ENCODE results near the gene PTPRG. TPM values are rescaled to one million over a fixed set of nuclear protein-coding genes. Genes with fewer than 3 reads are reported as not detected.

Gene PTPRG
- total RNA-seq, 6 experiments from 2014 or later, result 11.7 to 27.8 (median 14.7) TPM

DNA sequence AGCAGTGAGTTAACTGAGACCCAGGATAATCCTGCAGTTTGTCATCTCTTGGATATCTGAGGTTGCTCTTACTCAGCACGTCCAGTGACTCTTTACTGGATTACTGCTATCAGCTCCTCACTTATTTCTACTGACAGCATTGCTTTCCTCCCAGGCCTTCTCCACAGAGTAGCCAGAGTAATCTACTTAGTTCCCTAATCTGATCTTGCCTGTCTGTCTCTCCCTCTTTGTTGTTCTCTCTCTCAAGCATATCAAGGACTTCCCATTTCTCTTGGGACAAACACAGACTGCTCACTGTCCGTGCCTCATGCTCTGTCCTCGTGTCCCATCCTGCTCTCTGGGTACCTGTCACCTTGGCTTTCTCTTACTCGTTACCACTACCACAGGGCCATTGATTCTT is 435.7 kb downstream of the PTPRG start:
- H3K4me3 ChIP-seq, result no peak overlapping the region
- ATAC-seq (no peak), DNase-seq (no peak)
- WGBS (ENCODE audit: insufficient coverage, low coverage, low lambda C conversion rate, missing lambda C conversion rate), result 80% methylated on average over 4 of the region's 4 CpGs
- H3K27ac ChIP-seq, result no peak overlapping the region
- H3K9me3 ChIP-seq, result no peaks in the 10 kb centered on the region
- H3K4me1 ChIP-seq, result no peaks in the 10 kb centered on the region
- intact Hi-C loops (cut with DNase I), result no loop called here
- no peaks in the 10 kb centered on the region for H3K36me3 ChIP-seq
- TF ChIP-seq POLR2A (IDR thresholded peaks at IDR 0.05), result no peak
- TF ChIP-seq CTCF (IDR thresholded peaks at IDR 0.05), result no peak
- H3K27me3 ChIP-seq, result no peaks in the 10 kb centered on the region

- Histone ChIP-seq H3K4me1 (no peaks in the 10 kb centered on the region), H3K27ac (no peak overlapping the region), H3K36me3 (no peaks in the 10 kb centered on the region), H3K27me3 (no peaks in the 10 kb centered on the region), H3K4me3 (no peak overlapping the region), H3K9me3 (no peaks in the 10 kb centered on the region)
- no peak for DNase-seq
- no peak for TF ChIP-seq CTCF (IDR thresholded peaks at IDR 0.05)
- no peak for TF ChIP-seq POLR2A (IDR thresholded peaks at IDR 0.05)
- ATAC-seq, result no peak
- intact Hi-C loops (cut with DNase I), result no loop called here
- WGBS (ENCODE audit: insufficient coverage, low coverage, low lambda C conversion rate, missing lambda C conversion rate), result 86% methylated on average over 1 of the region's 1 CpG
These were observed 442.5 kb downstream of the PTPRG start for GRCh38 chr3:62003835-62004234.

GRCh38 chr3:62007036-62007435 is 445.7 kb downstream of the PTPRG start:
- intact Hi-C loops (cut with DNase I), result no loop called here
- TF ChIP-seq CTCF (IDR thresholded peaks at IDR 0.05) (no peak), POLR2A (IDR thresholded peaks at IDR 0.05) (no peak)
- Histone ChIP-seq H3K36me3 (no peaks in the 10 kb centered on the region), H3K9me3 (no peaks in the 10 kb centered on the region), H3K27ac (no peak overlapping the region), H3K27me3 (no peaks in the 10 kb centered on the region), H3K4me1 (no peaks in the 10 kb centered on the region), H3K4me3 (no peak overlapping the region)
- DNase-seq (no peak), ATAC-seq (no peak)
- WGBS (ENCODE audit: insufficient coverage, low coverage, low lambda C conversion rate, missing lambda C conversion rate), result 54% methylated on average over 3 of the region's 3 CpGs

DNA sequence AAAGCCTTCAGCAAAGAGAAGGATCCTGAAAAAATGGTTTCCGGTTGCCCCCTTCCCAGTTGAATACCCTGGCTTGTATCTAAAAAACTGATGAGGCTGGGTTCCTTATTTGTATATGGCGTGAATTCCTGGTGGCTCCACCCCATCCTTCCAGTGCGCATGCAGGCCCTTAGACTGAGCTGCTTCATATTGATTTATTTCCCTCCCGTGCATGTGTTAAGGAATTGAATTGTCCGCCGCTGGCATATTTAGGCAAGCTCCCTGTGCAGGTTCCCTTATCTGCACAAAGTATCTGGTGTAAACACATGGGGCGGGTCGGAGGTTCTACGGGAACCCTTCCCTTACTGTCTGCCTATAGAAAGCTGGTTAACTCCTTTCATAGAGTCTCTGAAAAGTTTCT is 449.6 kb downstream of the PTPRG start:
- Histone ChIP-seq H3K4me3 (no peak overlapping the region), H3K9me3 (no peaks in the 10 kb centered on the region), H3K36me3 (no peaks in the 10 kb centered on the region), H3K4me1 (no peaks in the 10 kb centered on the region), H3K27ac (no peak overlapping the region), H3K27me3 (no peaks in the 10 kb centered on the region)
- TF ChIP-seq CTCF (IDR thresholded peaks at IDR 0.05), result no peak
- TF ChIP-seq POLR2A (IDR thresholded peaks at IDR 0.05), result no peak
- no peak for ATAC-seq
- WGBS (ENCODE audit: insufficient coverage, low coverage, low lambda C conversion rate, missing lambda C conversion rate), result 88% methylated on average over 5 of the region's 9 CpGs
- intact Hi-C loops (cut with DNase I), result no loop called here
- no peak for DNase-seq

- H3K4me3 ChIP-seq, result no peak overlapping the region
- H3K9me3 ChIP-seq, result no peaks in the 10 kb centered on the region
- no peak overlapping the region for H3K27ac ChIP-seq
- DNase-seq, result no peak
- intact Hi-C loops (cut with DNase I), result no loop called here
- TF ChIP-seq POLR2A (IDR thresholded peaks at IDR 0.05) (no peak), CTCF (IDR thresholded peaks at IDR 0.05) (no peak)
- H3K36me3 ChIP-seq, result no peaks in the 10 kb centered on the region
- WGBS (ENCODE audit: insufficient coverage, low coverage, low lambda C conversion rate, missing lambda C conversion rate), result 85% methylated on average over 5 of the region's 5 CpGs
- ATAC-seq, result no peak
- H3K27me3 ChIP-seq, result no peaks in the 10 kb centered on the region
- H3K4me1 ChIP-seq, result no peaks in the 10 kb centered on the region
These were observed 450.3 kb downstream of the PTPRG start for GRCh38 chr3:62011666-62012065.

Measured in right lobe of liver (tissue), 6 donors.